ENCODE data around the gene GALNT10. TPM values are rescaled to one million over a fixed set of nuclear protein-coding genes. Genes with fewer than 3 reads are reported as not detected.

Gene GALNT10
- total and polyA plus RNA-seq, 2 of the 8 experiments (the other 6 are each of a cell fraction or from before 2014, with no cell fraction given): 4.6 to 15.5 TPM

DNA sequence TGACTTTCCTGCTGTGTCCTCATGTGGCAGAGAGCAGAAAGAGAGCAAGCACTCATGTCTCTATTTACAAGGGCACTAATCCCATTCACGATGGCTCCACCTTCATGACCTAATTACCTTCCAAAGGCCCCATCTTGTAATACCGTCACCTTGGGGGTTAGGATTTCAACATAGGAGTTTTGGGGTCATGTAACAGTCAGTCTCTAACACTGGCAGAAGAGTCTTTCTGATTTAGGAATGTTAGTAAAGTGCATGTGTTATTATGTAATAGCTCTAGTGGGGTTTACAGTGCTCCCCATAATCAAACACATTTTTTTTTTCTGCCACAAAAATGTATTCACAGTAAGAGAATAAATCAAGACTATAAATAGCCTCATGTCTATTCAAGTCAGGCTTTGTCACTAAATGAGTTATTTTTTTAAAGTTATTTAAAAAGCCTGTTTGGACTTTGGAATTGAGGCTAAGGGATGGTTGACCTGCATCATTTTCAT is 19.1 kb downstream of the GALNT10 start:
- ChIA-PET CTCF (ENCODE audit: partially characterized antibody) (interaction anchor here (0.6 to 3.3 kb wide), 2 partner anchors 11 to 258 kb away, joined by 3 to 25 read pairs; no protein-coding TSS in a partner anchor), POLR2A (ENCODE audit: partially characterized antibody) (interaction anchor here (0.6 kb wide), 1 partner anchor 236 kb away, joined by 3 read pairs; no protein-coding TSS in a partner anchor)
- no peak for FAIRE-seq
- no peak overlapping the region for H2BK15ac ChIP-seq (ENCODE audit: low read length)
- no peak overlapping the region for H2BK120ac ChIP-seq (replicated peaks; ENCODE audit: low read depth, low read length)
- no peak overlapping the region for H3K56ac ChIP-seq (replicated peaks; ENCODE audit: insufficient read length, low read depth, low read length)
- no peaks in the 10 kb centered on the region for H3K79me2 ChIP-seq (ENCODE audit: control insufficient read depth in 1 of 2, insufficient read depth in 2 of 2, low read length in 2 of 2)
- no peak overlapping the region for H2BK5ac ChIP-seq (ENCODE audit: low read depth, low read length)
- H3K79me1 ChIP-seq (ENCODE audit: low read depth, low read length): no peaks in the 10 kb centered on the region
- H3K4me3 ChIP-seq (ENCODE audit: extremely low read depth in 1 of 4, insufficient read depth in 2 of 4, low read depth in 3 of 4, low read length in 4 of 4): no peak overlapping the region
- H3K27me3 ChIP-seq (replicated peaks in 1 of 4; ENCODE audit: control insufficient read depth in 3 of 4, extremely low read depth in 1 of 4, insufficient read depth in 3 of 4, low read length in 3 of 4): 0 out of 7 replicates have a peak, but pooled peaks cover 0 to 5% (median 0%) of the 10 kb centered on the region in 4 experiments
- H4K8ac ChIP-seq (ENCODE audit: extremely low read depth, insufficient read depth, low read length): no peak overlapping the region
- H3K9me3 ChIP-seq (ENCODE audit: insufficient read depth in 2 of 2, low read depth in 1 of 2, low read length in 1 of 2): no peaks in the 10 kb centered on the region
- H2AK5ac ChIP-seq (ENCODE audit: low read depth, low read length): no peak overlapping the region
- no peak overlapping the region for H3K4me2 ChIP-seq (ENCODE audit: insufficient read depth in 1 of 2, low read depth in 2 of 2, low read length in 2 of 2)
- H3K14ac ChIP-seq (ENCODE audit: insufficient read length): no peak overlapping the region
- no peak overlapping the region for H4K5ac ChIP-seq (ENCODE audit: insufficient read length, low read depth, low read length)
- H4K20me1 ChIP-seq (replicated peaks in 1 of 2; ENCODE audit: control insufficient read depth in 1 of 2, insufficient read depth in 2 of 2, low read length in 2 of 2): peaks cover 2% of the 10 kb centered on the region in 2 experiments
- H3K36me3 ChIP-seq (ENCODE audit: control insufficient read depth in 2 of 4, insufficient read depth in 4 of 4, low read length in 3 of 4): no peaks in the 10 kb centered on the region
- no peak overlapping the region for H2BK12ac ChIP-seq (ENCODE audit: low read depth, low read length)
- no peak overlapping the region for H3K18ac ChIP-seq (ENCODE audit: extremely low read depth, low read length)
- H3K4me1 ChIP-seq (replicated peaks in 1 of 4; ENCODE audit: control insufficient read depth in 3 of 4, insufficient read depth in 4 of 4, low read length in 3 of 4): peaks cover 0 to 8% (median 3%) of the 10 kb centered on the region in 4 experiments; a peak in 4 of 7 replicates
- H2BK20ac ChIP-seq (ENCODE audit: low read length): no peak overlapping the region
- no peak overlapping the region for H3K9ac ChIP-seq (replicated peaks in 1 of 4; ENCODE audit: extremely low read depth in 1 of 4, low read depth in 3 of 4, low read length in 3 of 4)
- H3K23ac ChIP-seq (ENCODE audit: insufficient read length): no peak overlapping the region
- no peak for DNase-seq (ENCODE audit: low read depth in 1 of 2, low spot score in 2 of 2)
- 67% methylated on average over 2 of the region's 2 CpGs; no CpG with 5 or more reads in 1 of the 2 experiments for WGBS, 2 experiments (ENCODE audit: extremely low coverage in 1 of 2, insufficient coverage in 1 of 2, insufficient read length in 1 of 2, insufficient replicate concordance in 2 of 2, low coverage in 1 of 2, low lambda C conversion rate in 2 of 2, missing lambda C conversion rate in 1 of 2)
- H3K23me2 ChIP-seq (ENCODE audit: low read depth, low read length): no peaks in the 10 kb centered on the region
- no peak overlapping the region for H3K4ac ChIP-seq (replicated peaks; ENCODE audit: insufficient read length, low read depth, low read length)
- no peak overlapping the region for H3K27ac ChIP-seq (ENCODE audit: low read depth, low read length)
- H4K91ac ChIP-seq (replicated peaks; ENCODE audit: insufficient read length, low read length): no peak overlapping the region
- no peak overlapping the region for H2AFZ ChIP-seq (ENCODE audit: low read length)
- TF ChIP-seq JUND (IDR thresholded peaks at IDR 0.05; ENCODE audit: low read length) (no peak), CHD1 (IDR thresholded peaks at IDR 0.05; ENCODE audit: low read depth, low read length) (no peak), RAD21 (IDR thresholded peaks at IDR 0.05 in 1 of 2, conservative IDR thresholded peaks at IDR 0.05 in 1 of 2; ENCODE audit: low read depth in 2 of 2, low read length in 2 of 2) (no peak), CBX5 (IDR thresholded peaks at IDR 0.05; ENCODE audit: low read depth, low read length) (no peak), CEBPB (IDR thresholded peaks at IDR 0.05; ENCODE audit: low read depth, low read length) (peak; percentile 63), BCL11A (IDR thresholded peaks at IDR 0.05; ENCODE audit: low read depth in 2 of 2, low read length in 2 of 2) (no peak)
- TF ChIP-seq, protein P1, sequence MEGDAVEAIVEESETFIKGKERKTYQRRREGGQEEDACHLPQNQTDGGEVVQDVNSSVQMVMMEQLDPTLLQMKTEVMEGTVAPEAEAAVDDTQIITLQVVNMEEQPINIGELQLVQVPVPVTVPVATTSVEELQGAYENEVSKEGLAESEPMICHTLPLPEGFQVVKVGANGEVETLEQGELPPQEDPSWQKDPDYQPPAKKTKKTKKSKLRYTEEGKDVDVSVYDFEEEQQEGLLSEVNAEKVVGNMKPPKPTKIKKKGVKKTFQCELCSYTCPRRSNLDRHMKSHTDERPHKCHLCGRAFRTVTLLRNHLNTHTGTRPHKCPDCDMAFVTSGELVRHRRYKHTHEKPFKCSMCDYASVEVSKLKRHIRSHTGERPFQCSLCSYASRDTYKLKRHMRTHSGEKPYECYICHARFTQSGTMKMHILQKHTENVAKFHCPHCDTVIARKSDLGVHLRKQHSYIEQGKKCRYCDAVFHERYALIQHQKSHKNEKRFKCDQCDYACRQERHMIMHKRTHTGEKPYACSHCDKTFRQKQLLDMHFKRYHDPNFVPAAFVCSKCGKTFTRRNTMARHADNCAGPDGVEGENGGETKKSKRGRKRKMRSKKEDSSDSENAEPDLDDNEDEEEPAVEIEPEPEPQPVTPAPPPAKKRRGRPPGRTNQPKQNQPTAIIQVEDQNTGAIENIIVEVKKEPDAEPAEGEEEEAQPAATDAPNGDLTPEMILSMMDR (IDR thresholded peaks at IDR 0.05; ENCODE audit: control extremely low read depth in 1 of 3, insufficient read depth in 1 of 3, low read depth in 1 of 3, low read length in 3 of 3): no peak
- TF ChIP-seq, protein P2, sequence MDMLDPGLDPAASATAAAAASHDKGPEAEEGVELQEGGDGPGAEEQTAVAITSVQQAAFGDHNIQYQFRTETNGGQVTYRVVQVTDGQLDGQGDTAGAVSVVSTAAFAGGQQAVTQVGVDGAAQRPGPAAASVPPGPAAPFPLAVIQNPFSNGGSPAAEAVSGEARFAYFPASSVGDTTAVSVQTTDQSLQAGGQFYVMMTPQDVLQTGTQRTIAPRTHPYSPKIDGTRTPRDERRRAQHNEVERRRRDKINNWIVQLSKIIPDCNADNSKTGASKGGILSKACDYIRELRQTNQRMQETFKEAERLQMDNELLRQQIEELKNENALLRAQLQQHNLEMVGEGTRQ (IDR thresholded peaks at IDR 0.05; ENCODE audit: low read length): no peak
- TF ChIP-seq, protein P3, sequence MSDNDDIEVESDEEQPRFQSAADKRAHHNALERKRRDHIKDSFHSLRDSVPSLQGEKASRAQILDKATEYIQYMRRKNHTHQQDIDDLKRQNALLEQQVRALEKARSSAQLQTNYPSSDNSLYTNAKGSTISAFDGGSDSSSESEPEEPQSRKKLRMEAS (IDR thresholded peaks at IDR 0.05): no peak
